Mucosa of descending colon (tissue), 3 donors: ENCODE measurements around the gene SULT2A1. TPM values are rescaled to one million over a fixed set of nuclear protein-coding genes. Genes with fewer than 3 reads are reported as not detected.
A peak's percentile ranks its signal among the peaks of the same experiment; 100 is the strongest.

Experiments used
- ATAC-seq: fragments of 200-7000 bp; cut with Tn5 transposase; one replicate; pipeline ENCODE4 v1.9.1; 2020; ENCODE audit warnings: mild to moderate bottlenecking, moderate library complexity
- DNase-seq, 3 donors: peaks; one replicate each; pipeline ENCODE4 v3.0.0-alpha.2; 2020
- H3K36me3 ChIP-seq: fragments of 200-600 bp; one replicate; pipeline ENCODE4 v1.8.0; 2021; ENCODE audit warnings: low read depth, mild to moderate bottlenecking
- H3K4me1 ChIP-seq: fragments of 200-600 bp; one replicate; pipeline ENCODE4 v1.8.0; 2021; ENCODE audit warnings: low read depth, mild to moderate bottlenecking
- H3K4me3 ChIP-seq: fragments of 200-600 bp; one replicate; pipeline ENCODE4 v1.8.0; 2021; ENCODE audit warnings: mild to moderate bottlenecking
- H3K9me3 ChIP-seq: fragments of 200-600 bp; one replicate; pipeline ENCODE4 v1.8.0; 2021; ENCODE audit warnings: mild to moderate bottlenecking
- intact Hi-C, 2 donors: fragments of 100-400 bp; cut with DNase I in 1 of 2; cut with micrococcal nuclease in 1 of 2; formaldehyde crosslinking; loops; one replicate each; pipeline versions ENCODE4 v1.11.0 to v1.11.1; 2022; cut with DNase I, micrococcal nuclease
- total RNA-seq, 3 donors: library from RNA; stranded (reverse); fragmentation: NEBNext Ultra II Directional in 2 of 3; extraction: Animal tissue kit (Norgen Biotek cat#: 25700) in 2 of 3; gene quantifications; one replicate each; pipeline versions ENCODE4 v1.2.1 to v1.2.4, GENCODE V29; 2021 to 2023
- TF ChIP-seq, protein P1 (sequence below): fragments of 200-600 bp; IDR thresholded peaks from one replicate; pipeline ENCODE4 v1.8.0; 2022; ENCODE audit warnings: antibody characterized with exemption, mild to moderate bottlenecking
- donor health status: DM: no; HTN: no; CAD: no; lungs with moderate emphysema.
- donor health status: DM: no; HTN: no; CAD: no.
- donor health status: DM: no; HTN: yes; CAD: no.

The SULT2A1 gene
- total RNA-seq, 3 donors from 2014 or later, result 0.67 to 1.3 TPM; not detected in 1

DNA sequence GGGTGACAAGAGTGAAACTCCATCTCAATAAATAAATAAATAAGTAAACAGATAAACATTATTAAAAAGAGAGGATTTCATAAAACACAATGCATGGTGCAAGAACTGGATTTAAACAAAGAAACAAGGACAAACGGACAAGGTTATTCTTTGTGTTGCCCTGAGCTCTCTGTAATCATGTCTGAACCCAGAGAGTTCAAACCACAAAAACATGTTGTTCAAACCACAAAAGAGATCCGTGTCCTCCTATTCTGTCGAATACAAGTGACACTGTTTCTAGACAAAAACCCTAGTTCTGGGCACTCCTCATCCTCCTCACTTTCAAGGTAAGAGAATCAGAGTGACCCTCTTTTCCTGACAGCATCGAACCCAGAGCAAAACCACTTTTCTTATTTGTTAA is 31.7 kb downstream of the SULT2A1 start:
- Histone ChIP-seq H3K36me3 (no peaks in the 10 kb centered on the region), H3K9me3 (no peaks in the 10 kb centered on the region), H3K4me1 (no peaks in the 10 kb centered on the region), H3K4me3 (no peak overlapping the region)
- no peak for DNase-seq
- TF ChIP-seq, protein P1, sequence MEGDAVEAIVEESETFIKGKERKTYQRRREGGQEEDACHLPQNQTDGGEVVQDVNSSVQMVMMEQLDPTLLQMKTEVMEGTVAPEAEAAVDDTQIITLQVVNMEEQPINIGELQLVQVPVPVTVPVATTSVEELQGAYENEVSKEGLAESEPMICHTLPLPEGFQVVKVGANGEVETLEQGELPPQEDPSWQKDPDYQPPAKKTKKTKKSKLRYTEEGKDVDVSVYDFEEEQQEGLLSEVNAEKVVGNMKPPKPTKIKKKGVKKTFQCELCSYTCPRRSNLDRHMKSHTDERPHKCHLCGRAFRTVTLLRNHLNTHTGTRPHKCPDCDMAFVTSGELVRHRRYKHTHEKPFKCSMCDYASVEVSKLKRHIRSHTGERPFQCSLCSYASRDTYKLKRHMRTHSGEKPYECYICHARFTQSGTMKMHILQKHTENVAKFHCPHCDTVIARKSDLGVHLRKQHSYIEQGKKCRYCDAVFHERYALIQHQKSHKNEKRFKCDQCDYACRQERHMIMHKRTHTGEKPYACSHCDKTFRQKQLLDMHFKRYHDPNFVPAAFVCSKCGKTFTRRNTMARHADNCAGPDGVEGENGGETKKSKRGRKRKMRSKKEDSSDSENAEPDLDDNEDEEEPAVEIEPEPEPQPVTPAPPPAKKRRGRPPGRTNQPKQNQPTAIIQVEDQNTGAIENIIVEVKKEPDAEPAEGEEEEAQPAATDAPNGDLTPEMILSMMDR, result no peak
- intact Hi-C loops, result no loop called here
- ATAC-seq, result no peak

DNA sequence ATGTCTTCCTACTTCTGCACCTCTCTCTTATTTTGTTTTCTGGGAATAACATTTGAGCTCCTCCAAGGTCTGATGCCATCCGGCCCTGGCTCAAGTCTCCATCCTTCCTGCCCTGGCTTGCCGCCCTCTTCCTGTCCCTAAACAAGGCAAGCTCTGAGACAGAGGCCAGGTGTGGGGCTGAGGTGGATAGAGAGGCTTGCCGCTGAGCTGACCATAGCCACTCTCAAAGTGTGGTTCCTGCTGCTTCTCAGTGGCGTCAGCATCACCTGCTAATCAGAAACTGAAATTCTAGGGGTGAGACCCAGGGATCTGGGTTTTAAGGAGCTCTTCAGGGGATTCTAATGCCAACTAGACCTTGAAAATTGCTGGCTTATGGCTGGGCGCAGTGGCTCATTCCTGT is 33.1 kb downstream of the SULT2A1 start:
- Histone ChIP-seq H3K4me1 (no peaks in the 10 kb centered on the region), H3K9me3 (no peaks in the 10 kb centered on the region), H3K4me3 (no peak overlapping the region), H3K36me3 (no peaks in the 10 kb centered on the region)
- DNase-seq (no peak), ATAC-seq (no peak)
- TF ChIP-seq, protein P1, result no peak
- intact Hi-C loops, result no loop called here

DNA sequence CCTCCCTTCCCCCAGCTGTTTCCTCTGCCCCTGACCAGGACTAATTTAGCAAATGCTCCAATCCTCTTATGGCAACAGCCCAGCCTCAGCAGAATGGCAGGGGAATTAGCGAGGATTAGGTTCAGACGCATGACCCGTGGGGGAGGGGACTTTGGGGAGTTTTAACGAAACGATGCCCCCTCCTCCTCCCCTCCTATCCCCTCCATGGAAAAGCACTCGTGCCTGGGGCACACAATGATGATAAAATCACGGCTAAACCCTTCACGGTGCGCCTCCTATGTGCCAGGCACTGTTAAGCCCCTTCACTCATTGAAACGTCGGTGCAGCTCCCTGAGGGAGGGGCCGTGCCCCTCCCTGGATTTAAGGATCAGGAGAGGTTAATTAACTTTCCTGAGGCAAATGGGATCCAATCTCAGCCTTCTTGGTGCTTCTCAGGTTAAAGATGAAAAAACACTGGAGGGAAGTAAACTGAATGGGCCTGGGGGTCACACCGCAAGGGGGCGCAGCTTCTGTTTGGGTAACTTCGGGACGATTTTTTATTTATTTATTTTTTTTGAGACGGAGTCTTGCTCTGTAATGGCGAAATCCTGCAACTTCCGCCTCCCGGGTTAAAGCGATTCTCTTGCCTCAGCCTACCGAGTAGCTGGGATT is 37.2 kb downstream of the SULT2A1 start:
- H3K4me3 ChIP-seq, result no peak overlapping the region
- intact Hi-C loops, result no loop called here
- TF ChIP-seq, protein P1, result no peak
- no peaks in the 10 kb centered on the region for H3K4me1 ChIP-seq
- no peaks in the 10 kb centered on the region for H3K36me3 ChIP-seq
- ATAC-seq (no peak), DNase-seq (peak in 1 of 3 donors; percentile 15)
- H3K9me3 ChIP-seq, result no peaks in the 10 kb centered on the region

DNA sequence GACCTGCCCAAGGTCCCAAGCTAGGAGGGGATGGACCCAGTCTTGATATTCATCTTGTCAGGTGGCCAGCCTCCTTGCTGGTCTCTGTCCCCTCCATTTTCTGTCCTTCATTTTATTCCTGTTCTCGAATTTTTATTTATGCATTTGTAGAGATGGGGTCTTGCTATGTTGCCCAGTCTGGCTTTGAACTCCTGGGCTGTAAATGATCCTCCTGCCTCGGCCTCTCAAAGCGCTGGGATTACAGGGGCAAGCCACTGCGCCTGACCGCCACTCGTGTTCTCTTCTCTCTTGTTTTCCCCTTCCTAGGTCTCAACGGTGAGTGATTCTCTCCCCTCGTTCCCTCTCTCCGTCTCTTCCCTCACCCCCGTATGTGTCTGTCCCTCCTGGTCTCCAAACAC is 37.7 kb downstream of the SULT2A1 start:
- intact Hi-C loops, result no loop called here
- Histone ChIP-seq H3K4me3 (no peak overlapping the region), H3K36me3 (no peaks in the 10 kb centered on the region), H3K4me1 (no peaks in the 10 kb centered on the region), H3K9me3 (no peaks in the 10 kb centered on the region)
- TF ChIP-seq, protein P1, result no peak
- no peak for ATAC-seq
- DNase-seq, result no peak

DNA sequence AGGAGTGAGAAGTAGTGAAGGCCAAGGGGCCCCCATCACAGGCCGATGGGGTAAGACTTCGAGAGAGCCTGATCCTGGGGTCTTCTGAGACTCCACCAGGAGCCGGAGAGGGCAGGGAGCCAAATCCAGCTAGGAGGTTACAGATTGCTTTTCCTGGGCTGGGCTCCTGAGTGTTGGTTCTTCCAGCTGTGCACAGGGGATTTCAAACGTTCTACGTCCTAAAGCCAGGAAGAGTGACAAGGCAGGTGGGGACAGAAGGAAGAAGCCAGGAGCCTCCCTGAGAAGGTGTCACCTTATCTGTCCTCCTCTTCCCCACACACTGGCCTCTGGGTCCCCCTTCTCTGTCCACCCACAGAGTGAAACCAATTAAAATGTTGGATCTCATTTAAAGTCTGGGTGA is 43.2 kb downstream of the SULT2A1 start:
- no peak for DNase-seq
- Histone ChIP-seq H3K4me3 (no peak overlapping the region), H3K4me1 (no peaks in the 10 kb centered on the region), H3K9me3 (no peaks in the 10 kb centered on the region), H3K36me3 (no peaks in the 10 kb centered on the region)
- intact Hi-C loops, result no loop called here
- TF ChIP-seq, protein P1, result no peak
- no peak for ATAC-seq

DNA sequence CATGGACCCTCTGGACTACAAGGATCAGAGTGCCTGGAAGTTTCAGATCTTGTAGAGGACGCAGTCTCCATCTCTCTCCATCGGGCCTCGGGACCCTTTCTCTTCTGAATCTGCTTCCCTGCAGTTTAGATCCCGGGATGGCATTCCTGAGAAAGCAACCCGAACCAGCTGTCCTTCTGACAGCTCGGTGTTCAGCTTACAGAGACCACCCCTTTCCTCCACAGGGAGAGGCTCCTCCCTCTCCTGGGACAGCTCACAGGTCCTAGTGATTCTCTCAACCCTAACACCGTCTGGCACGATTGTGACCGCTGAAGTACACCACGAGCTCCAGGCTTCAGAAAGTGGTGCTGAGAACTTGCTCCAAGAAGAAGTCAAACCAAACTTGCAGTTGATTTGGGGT is 46.2 kb downstream of the SULT2A1 start:
- intact Hi-C loops, result no loop called here
- no peaks in the 10 kb centered on the region for H3K4me1 ChIP-seq
- DNase-seq, result no peak

More for the DNA sequence above, 46.2 kb downstream of the SULT2A1 start:
- Histone ChIP-seq H3K36me3 (no peaks in the 10 kb centered on the region), H3K9me3 (no peaks in the 10 kb centered on the region), H3K4me3 (no peak overlapping the region)
- TF ChIP-seq, protein P1, result no peak
- no peak for ATAC-seq
